ENCODE data around the gene SWSAP1.

Gene SWSAP1

DNA sequence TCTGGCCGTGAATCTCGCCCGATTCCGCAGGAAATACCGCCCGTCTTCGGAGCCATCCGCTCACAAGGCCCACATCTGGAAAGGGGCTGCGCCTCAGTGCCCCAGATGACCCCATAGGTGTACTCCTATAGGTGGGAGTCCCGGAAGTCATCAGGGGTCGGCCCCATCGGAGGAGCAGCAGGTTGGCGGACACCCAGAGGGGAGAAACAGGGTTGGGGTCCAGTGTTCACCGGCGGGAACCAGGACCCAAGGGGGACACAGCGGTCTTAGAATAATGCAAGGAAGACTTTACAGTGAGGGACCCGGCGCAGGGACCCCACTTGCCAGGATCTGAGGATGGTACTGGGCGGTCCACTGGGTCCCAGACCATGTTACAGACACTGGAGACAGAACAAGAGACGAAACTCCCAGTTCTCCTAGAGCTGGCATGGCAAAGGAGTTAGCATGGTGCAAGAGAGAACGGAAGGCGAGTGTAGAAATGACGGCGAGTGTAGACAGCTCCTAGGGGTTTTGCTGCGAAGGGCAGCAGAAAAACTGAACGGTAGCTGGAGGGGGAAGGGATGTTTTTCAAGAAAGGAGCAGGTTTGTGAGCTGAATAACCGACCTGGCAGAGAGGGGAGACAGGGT lies 48.8 kb downstream of the SWSAP1 start:
- DNase-seq: no peak
- intact Hi-C loops (cut with DNase I): no loop called here

DNA sequence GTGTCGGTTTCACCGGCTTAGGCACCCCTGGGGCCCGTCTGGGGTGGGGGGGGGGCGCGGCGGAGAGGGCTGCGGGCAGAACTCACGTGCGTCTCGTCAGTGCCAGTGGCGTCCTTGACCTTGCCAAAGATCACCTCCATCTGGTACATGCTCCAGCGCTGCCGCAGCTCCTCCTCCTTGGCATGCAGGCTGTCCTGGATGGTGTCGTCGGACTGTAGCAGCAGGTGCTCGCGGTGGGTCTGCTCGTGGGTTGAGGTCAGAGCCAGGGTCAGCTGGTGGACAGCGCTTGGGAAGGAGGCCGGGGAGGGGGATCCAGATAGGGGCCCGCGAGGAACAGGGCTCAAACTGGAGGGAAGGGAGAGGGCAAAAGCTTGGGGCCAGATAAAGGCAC lies 49.3 kb downstream of the SWSAP1 start:
- no peak for DNase-seq

More for the DNA sequence above, 49.3 kb downstream of the SWSAP1 start:
- intact Hi-C loops (cut with DNase I): no loop called here

Data from head of caudate nucleus (tissue), 42 donors.